H9 (cell line): ENCODE data around the gene TP53INP2. TPM values are rescaled to one million over a fixed set of nuclear protein-coding genes. Genes with fewer than 3 reads are reported as not detected.

ENCODE experiments used
- DNase-seq: peaks from one replicate; pipeline ENCODE4 v3.0.0-alpha.2; 2017
- H2AFZ ChIP-seq: one replicate; pipeline ENCODE4 v1.6.1; 2013; ENCODE audit warnings: mild to moderate bottlenecking, low read length, control low read depth, moderate library complexity
- H2AK5ac ChIP-seq: 2 replicates; pipeline ENCODE4 v1.6.1; 2013; ENCODE audit warnings: low read length, control low read depth, mixed read lengths; ENCODE audit not compliant: insufficient read length
- H2BK120ac ChIP-seq: one replicate; pipeline ENCODE4 v1.6.1; 2013; ENCODE audit warnings: low read depth, mild to moderate bottlenecking, low read length, control low read depth, inconsistent platforms; ENCODE audit not compliant: poor library complexity, severe bottlenecking
- H2BK12ac ChIP-seq: 2 replicates; pipeline ENCODE4 v1.6.1; 2013; ENCODE audit warnings: low read length, control low read depth, mixed read lengths, low read depth; ENCODE audit not compliant: insufficient read length
- H2BK15ac ChIP-seq: 2 replicates; pipeline ENCODE4 v1.6.1; 2013; ENCODE audit warnings: low read depth, low read length, control low read depth
- H2BK20ac ChIP-seq: one replicate; pipeline ENCODE4 v1.6.1; 2013; ENCODE audit warnings: low read depth, mild to moderate bottlenecking, low read length, control low read depth, inconsistent platforms; ENCODE audit not compliant: poor library complexity, severe bottlenecking
- H2BK5ac ChIP-seq: 2 replicates; pipeline ENCODE4 v1.6.1; 2013; ENCODE audit warnings: low read length, control low read depth, mixed read lengths; ENCODE audit not compliant: insufficient read length
- H3K14ac ChIP-seq: 2 replicates; pipeline ENCODE4 v1.6.1; 2013; ENCODE audit warnings: low read length, control low read depth; ENCODE audit not compliant: insufficient read depth
- H3K18ac ChIP-seq: 2 replicates; pipeline ENCODE4 v1.6.1; 2013; ENCODE audit warnings: low read depth, mild to moderate bottlenecking, mixed read lengths, low read length, control low read depth; ENCODE audit not compliant: insufficient read length
- H3K23ac ChIP-seq: 2 replicates; pipeline ENCODE4 v1.6.1; 2013; ENCODE audit warnings: low read length, control low read depth, mixed read lengths, low read depth; ENCODE audit not compliant: insufficient read length
- H3K23me2 ChIP-seq: 2 replicates; pipeline ENCODE4 v1.6.1; 2013; ENCODE audit warnings: low read depth, mild to moderate bottlenecking, mixed read lengths, low read length, control low read depth; ENCODE audit not compliant: insufficient read length, poor library complexity, severe bottlenecking
- H3K27ac ChIP-seq: 2 replicates; pipeline ENCODE4 v1.5.1; 2013; ENCODE audit warnings: low read length, control low read depth, mixed read lengths, low read depth; ENCODE audit not compliant: insufficient read length
- H3K27me3 ChIP-seq: 2 replicates; pipeline ENCODE4 v1.6.1; 2013; ENCODE audit warnings: low read length, control low read depth, inconsistent platforms; ENCODE audit not compliant: insufficient read depth
- H3K4ac ChIP-seq: 2 replicates; pipeline ENCODE4 v1.6.1; 2013; ENCODE audit warnings: low read depth, mild to moderate bottlenecking, control low read depth, inconsistent platforms, low read length, moderate library complexity
- H3K4me1 ChIP-seq: 2 replicates; pipeline ENCODE4 v1.6.1; 2013; ENCODE audit warnings: low read length, control low read depth, inconsistent platforms; ENCODE audit not compliant: insufficient read depth
- H3K4me2 ChIP-seq: 2 replicates; pipeline ENCODE4 v1.6.1; 2013; ENCODE audit warnings: low read length, control low read depth, mixed read lengths; ENCODE audit not compliant: insufficient read length, insufficient read depth
- H3K56ac ChIP-seq: 2 replicates; pipeline ENCODE4 v1.6.1; 2013; ENCODE audit warnings: low read depth, mild to moderate bottlenecking, mixed read lengths, low read length, control low read depth; ENCODE audit not compliant: insufficient read length
- H3K79me1 ChIP-seq: 2 replicates; pipeline ENCODE4 v1.6.1; 2013; ENCODE audit warnings: low read depth, mild to moderate bottlenecking, moderate library complexity, low read length, control low read depth, inconsistent platforms; ENCODE audit not compliant: insufficient read depth, poor library complexity, severe bottlenecking
- H3K79me2 ChIP-seq: 2 replicates; pipeline ENCODE4 v1.6.1; 2013; ENCODE audit warnings: low read length, control low read depth, inconsistent platforms; ENCODE audit not compliant: insufficient read depth
- H3K9ac ChIP-seq: 2 replicates; pipeline ENCODE4 v1.6.1; 2013; ENCODE audit warnings: low read length, control low read depth, mixed read lengths; ENCODE audit not compliant: insufficient read length; ENCODE audit errors: extremely low read depth
- H3K9me3 ChIP-seq: one replicate; pipeline ENCODE4 v1.6.1; 2013; ENCODE audit warnings: low read depth, low read length, inconsistent platforms; ENCODE audit not compliant: control insufficient read depth
- H3T11ph ChIP-seq: one replicate; pipeline ENCODE4 v1.6.1; 2013; ENCODE audit warnings: mild to moderate bottlenecking, low read length, control low read depth, inconsistent platforms
- H4K20me1 ChIP-seq: one replicate; pipeline ENCODE4 v1.6.1; 2013; ENCODE audit not compliant: control insufficient read depth, insufficient read length, insufficient read depth
- H4K5ac ChIP-seq: 2 replicates; pipeline ENCODE4 v1.6.1; 2013; ENCODE audit warnings: low read depth, mild to moderate bottlenecking, mixed read lengths, low read length, control low read depth; ENCODE audit not compliant: insufficient read length
- H4K8ac ChIP-seq: replicated peaks from 2 replicates; pipeline ENCODE4 v1.6.1; 2013; ENCODE audit warnings: low read length, control low read depth, mixed read lengths, low read depth; ENCODE audit not compliant: insufficient read length
- H4K91ac ChIP-seq: 2 replicates; pipeline ENCODE4 v1.6.1; 2013; ENCODE audit warnings: low read depth, mild to moderate bottlenecking, moderate library complexity, mixed read lengths, low read length, control low read depth; ENCODE audit not compliant: insufficient read length
- H3K27ac Mint-ChIP-seq, 3 experiments: 2 replicates in 2 of 3; 3 replicates in 1 of 3; pipeline ENCODE4 v1.8.0; 2020 to 2021; ENCODE audit warnings: mixed read lengths in 3 of 3, mild to moderate bottlenecking in 1 of 3, moderate library complexity in 1 of 3
- H3K27me3 Mint-ChIP-seq: 2 replicates; pipeline ENCODE4 v1.8.0; 2021; ENCODE audit warnings: low read depth, mild to moderate bottlenecking, moderate library complexity, mixed read lengths
- H3K36me3 Mint-ChIP-seq, 3 experiments: 2 replicates in 2 of 3; 3 replicates in 1 of 3; pipeline ENCODE4 v1.8.0; 2020 to 2021; ENCODE audit warnings: low read depth in 3 of 3, mixed read lengths in 3 of 3; ENCODE audit not compliant: insufficient read depth in 1 of 3
- H3K4me1 Mint-ChIP-seq, 2 experiments: 2 replicates each; pipeline ENCODE4 v1.8.0; 2020; ENCODE audit warnings: mixed read lengths in 2 of 2
- H3K4me3 Mint-ChIP-seq, 2 experiments: 2 replicates in 1 of 2; 3 replicates in 1 of 2; pipeline ENCODE4 v1.8.0; 2020 to 2021; ENCODE audit warnings: mild to moderate bottlenecking in 2 of 2, mixed read lengths in 2 of 2, moderate library complexity in 1 of 2
- H3K9me3 Mint-ChIP-seq, 2 experiments: 2 replicates in 1 of 2; 3 replicates in 1 of 2; pipeline ENCODE4 v1.8.0; 2020; ENCODE audit warnings: mild to moderate bottlenecking in 2 of 2, mixed read lengths in 2 of 2, moderate library complexity in 1 of 2
- CTCF ChIP-seq: fragments of 200-600 bp; sonication (generic); conservative IDR thresholded peaks from 3 replicates; pipeline ENCODE4 v1.8.0; 2021; ENCODE audit warnings: antibody characterized with exemption, mild to moderate bottlenecking
- WGBS: extraction: QIAGEN DNeasy Blood & Tissue Kit; methylation state at CpG from one replicate; pipeline ENCODE4 v1.1.7; 2013; ENCODE audit warnings: missing lambda C conversion rate, low lambda C conversion rate, mixed read lengths; ENCODE audit not compliant: insufficient read length; ENCODE audit errors: extremely low coverage; 5-methylcytosine and 5-hydroxymethylcytosine counted together
- total RNA-seq: library from RNA; stranded (reverse); gene quantifications from 2 replicates; pipeline ENCODE4 v1.2.1, GENCODE V29; 2021

The TP53INP2 gene
- total RNA-seq, 1 experiment from 2014 or later: 8.0 TPM

- H3K4ac ChIP-seq: no peak overlapping the region
- H3K36me3 Mint-ChIP-seq: peaks cover 2 to 77% (median 32%) of the 10 kb centered on the region in 3 experiments; a peak in 5 of 7 replicates
- no peaks in the 10 kb centered on the region for H3K79me2 ChIP-seq
- no peak overlapping the region for H2BK20ac ChIP-seq
- H3K4me2 ChIP-seq: no peak overlapping the region
- H3K4me1 Mint-ChIP-seq: no peaks in the 10 kb centered on the region
- no peaks in the 10 kb centered on the region for H3K9me3 Mint-ChIP-seq
- no peaks in the 10 kb centered on the region for H3K27me3 ChIP-seq
- H3T11ph ChIP-seq: no peak overlapping the region
- H3K56ac ChIP-seq: no peak overlapping the region
- H4K20me1 ChIP-seq: no peaks in the 10 kb centered on the region
- WGBS: no CpG with 5 or more reads among the region's 1 CpG
- no peaks in the 10 kb centered on the region for H3K4me1 ChIP-seq
- H3K18ac ChIP-seq: no peak overlapping the region
- H3K27me3 Mint-ChIP-seq: no peaks in the 10 kb centered on the region
- H3K27ac ChIP-seq: no peak overlapping the region
- no peak for TF ChIP-seq CTCF
- H3K23ac ChIP-seq: no peak overlapping the region
- H2BK12ac ChIP-seq: no peak overlapping the region
- H2BK120ac ChIP-seq: no peak overlapping the region
- no peak overlapping the region for H4K91ac ChIP-seq
- H2BK5ac ChIP-seq: no peak overlapping the region
- H3K14ac ChIP-seq: no peak overlapping the region
- no peaks in the 10 kb centered on the region for H3K79me1 ChIP-seq
- DNase-seq: no peak
- H2BK15ac ChIP-seq: no peak overlapping the region
- no peak overlapping the region for H4K8ac ChIP-seq
- no peak overlapping the region for H2AK5ac ChIP-seq
- no peak overlapping the region for H3K9ac ChIP-seq
- H3K23me2 ChIP-seq: no peaks in the 10 kb centered on the region
- no peak overlapping the region for H3K27ac Mint-ChIP-seq
- no peak overlapping the region for H3K4me3 Mint-ChIP-seq
- no peak overlapping the region for H2AFZ ChIP-seq
- no peak overlapping the region for H4K5ac ChIP-seq
- H3K9me3 ChIP-seq: no peaks in the 10 kb centered on the region
Measured at GRCh38 chr20:34762031-34762555, 57.9 kb downstream of the TP53INP2 start.

Other genes with a start within 250 kb of the TP53INP2 start
- 200 and 209 TPM in 2 replicates for gene DYNLRB1, start 187.9 kb upstream of the TP53INP2 start, total RNA-seq
- 24.3 and 25.9 TPM in 2 replicates for gene MAP1LC3A, start 145.6 kb upstream of the TP53INP2 start, total RNA-seq
- gene PIGU, start 27.3 kb upstream of the TP53INP2 start, total RNA-seq: 32.8 and 35.6 TPM in 2 replicates
- 23.9 and 25.2 TPM in 2 replicates for gene NCOA6, start 121.3 kb downstream of the TP53INP2 start, total RNA-seq
- gene GGT7, start 168.5 kb downstream of the TP53INP2 start, total RNA-seq: 38.6 and 40.9 TPM in 2 replicates
- gene ACSS2, start 172.3 kb downstream of the TP53INP2 start, total RNA-seq: 12.2 and 15.4 TPM in 2 replicates